HG03521 (cell line): Measurements from ENCODE around the gene DLX1.

Source experiments
- ATAC-seq: cut with Tn5 transposase; IDR thresholded peaks from one replicate; pipeline ENCODE4 v1.9.1; 2021; ENCODE audit warnings: mild to moderate bottlenecking, moderate library complexity; ENCODE audit not compliant: unreplicated experiment

Gene DLX1

DNA sequence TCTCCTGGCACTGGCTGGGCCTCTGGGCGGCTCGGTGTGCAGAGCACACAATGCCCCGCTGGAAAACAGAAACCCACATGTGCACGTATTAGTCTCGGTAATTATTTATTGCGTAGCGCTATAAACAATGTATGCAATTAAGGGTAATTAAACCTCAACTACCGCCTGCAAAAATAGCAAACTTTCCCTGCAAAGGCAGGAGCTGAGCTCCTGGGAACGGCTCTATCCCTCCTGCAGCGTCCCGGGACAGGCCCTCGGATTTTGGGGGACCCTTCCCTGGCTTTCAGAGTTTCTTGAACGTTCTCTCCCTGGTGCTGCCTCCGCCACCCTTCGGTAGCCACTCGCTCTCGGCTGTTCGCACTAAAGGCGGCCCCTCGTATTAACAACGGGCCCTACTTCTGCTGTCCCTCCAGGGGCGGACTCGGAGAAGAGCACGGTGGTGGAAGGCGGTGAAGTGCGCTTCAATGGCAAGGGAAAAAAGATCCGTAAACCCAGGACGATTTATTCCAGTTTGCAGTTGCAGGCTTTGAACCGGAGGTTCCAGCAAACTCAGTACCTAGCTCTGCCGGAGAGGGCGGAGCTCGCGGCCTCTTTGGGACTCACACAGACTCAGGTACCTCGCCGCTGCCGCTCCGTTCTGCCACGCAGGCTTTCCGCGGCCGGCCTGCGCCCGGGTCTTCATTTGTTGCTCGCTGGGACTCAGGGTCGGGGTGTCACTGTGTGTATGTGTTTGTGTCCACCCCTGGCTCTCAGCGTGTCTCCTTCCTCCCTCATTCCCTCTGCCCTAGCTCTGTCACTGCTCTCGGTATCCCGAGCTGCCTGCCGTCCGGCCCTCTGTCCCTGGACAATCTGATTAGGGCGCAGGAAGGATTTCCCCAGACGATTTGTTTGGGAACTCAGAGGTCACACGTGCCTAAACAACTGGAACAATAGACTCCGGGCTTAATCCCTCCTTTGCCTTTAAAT lies 1.2 kb downstream of the DLX1 start:
- no peak for ATAC-seq

DNA sequence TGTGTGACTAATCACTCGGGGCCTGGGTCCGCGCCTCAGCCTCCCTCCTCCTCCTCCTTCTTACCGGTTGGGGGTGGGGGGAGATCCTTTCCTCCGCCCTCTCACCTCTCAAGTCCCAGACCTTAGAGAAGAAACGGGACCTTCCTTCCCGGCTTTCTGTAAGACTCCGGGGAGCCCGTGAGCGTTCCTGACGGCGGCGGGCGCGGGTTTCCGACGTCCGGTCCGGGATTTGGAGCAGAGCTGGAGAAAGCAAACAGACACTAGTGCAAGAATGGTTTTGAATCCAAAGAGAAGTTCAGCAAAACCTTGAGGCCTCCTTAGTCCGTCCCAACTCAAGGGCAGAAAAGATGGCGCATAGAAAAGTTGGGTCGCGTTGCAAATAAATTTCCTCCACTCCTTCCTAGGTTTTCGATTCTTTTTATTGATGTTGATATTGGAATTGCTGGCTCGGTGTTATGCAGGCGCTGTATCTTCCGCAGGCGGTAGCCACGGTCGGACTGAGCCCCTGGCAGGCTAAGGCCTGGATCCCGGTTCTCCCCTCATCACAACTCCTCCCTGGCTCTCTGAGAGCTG lies 2.0 kb downstream of the DLX1 start:
- no peak for ATAC-seq

DNA sequence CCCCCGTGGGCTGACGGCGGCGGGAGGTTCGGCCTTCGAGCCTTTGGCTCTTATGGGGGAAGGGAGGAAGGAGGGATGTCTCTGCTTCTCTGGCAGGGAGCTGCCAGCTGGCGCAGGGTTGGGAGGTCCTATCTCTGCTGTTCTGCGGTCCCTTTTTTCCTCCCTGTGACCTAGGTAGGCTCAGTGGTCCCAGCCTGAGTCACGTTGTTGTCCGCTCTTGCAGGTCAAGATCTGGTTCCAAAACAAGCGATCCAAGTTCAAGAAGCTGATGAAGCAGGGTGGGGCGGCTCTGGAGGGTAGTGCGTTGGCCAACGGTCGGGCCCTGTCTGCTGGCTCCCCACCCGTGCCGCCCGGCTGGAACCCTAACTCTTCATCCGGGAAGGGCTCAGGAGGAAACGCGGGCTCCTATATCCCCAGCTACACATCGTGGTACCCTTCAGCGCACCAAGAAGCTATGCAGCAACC lies 2.5 kb downstream of the DLX1 start:
- no peak for ATAC-seq

DNA sequence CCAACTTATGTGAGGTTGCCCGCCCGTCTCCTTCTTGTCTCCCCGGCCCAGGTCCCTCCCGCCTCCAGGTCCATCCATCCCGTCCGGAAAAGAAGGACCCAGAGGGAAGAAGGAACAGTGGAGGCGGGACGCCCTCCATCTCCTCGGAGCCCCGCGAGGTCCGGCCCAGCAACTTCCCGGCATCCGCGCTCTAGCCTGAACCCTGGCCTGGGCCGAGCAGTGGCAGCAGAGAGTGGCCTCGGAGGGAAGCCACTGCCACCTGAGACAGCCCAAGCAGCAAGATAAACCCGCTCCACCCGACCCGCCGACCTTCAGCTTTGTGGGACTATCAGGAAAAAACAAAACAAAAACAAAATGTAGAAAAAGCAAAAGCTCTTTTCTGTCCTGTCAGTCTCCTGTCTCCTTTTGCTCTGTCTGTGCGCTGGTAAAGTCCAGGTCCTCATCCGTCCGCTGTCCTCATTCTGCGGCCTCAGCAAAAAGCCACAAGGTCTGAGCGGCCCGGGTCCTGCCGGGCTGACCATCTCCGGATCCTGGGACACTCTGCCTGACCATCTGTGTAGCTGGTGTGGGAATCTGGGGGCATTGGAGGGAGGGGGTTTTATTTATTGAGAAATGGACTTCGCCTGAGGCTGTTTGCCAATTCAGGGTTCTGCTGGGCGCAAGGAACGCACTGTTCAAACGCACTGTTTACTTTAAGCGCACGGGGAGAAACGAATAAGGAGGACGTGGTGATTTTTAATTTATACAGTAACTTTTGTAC lies 3.1 kb downstream of the DLX1 start:
- no peak for ATAC-seq

DNA sequence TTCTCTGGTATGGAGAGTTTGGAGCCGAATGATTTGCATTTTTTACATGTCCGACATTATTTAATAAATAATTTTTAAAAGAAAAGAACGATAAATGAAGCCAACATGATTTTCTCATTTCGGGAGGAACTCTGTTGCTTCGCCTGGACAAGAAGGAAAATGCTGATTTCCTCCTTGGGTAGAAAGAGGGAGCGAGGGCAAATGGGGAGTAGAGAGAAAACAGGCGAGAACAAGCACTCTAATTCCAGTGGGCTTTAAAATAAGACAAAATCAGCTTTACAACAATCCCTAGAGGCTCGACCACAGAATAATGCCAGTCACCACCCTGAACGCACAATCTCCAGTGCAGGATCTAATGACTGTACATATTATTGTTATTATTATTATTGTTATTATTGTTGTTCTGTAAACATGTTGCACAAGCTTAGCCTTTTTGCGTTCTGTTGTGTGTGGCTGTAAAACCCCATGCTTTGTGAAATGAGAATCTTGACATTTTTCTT lies 3.7 kb downstream of the DLX1 start:
- ATAC-seq: no peak

DNA sequence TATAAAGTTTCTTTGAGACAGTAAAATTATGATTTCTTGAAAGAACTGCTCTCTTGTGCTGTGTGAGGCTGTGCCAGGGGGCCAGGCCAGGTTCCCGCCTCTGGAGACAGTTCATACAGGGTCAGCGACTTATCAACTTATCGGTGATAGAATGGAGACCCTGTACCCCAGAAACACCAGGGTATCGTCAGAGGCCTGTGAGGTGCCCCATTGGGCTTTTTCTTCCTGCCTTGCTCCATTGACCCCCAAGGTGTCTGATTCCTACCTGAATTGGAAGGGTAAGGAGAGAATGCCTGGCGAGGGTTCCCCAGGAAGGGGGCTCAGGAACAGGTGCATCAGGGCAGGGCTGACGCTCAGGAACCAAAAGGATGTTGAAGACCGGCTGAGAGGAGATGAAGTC lies 4.3 kb downstream of the DLX1 start:
- no peak for ATAC-seq

DNA sequence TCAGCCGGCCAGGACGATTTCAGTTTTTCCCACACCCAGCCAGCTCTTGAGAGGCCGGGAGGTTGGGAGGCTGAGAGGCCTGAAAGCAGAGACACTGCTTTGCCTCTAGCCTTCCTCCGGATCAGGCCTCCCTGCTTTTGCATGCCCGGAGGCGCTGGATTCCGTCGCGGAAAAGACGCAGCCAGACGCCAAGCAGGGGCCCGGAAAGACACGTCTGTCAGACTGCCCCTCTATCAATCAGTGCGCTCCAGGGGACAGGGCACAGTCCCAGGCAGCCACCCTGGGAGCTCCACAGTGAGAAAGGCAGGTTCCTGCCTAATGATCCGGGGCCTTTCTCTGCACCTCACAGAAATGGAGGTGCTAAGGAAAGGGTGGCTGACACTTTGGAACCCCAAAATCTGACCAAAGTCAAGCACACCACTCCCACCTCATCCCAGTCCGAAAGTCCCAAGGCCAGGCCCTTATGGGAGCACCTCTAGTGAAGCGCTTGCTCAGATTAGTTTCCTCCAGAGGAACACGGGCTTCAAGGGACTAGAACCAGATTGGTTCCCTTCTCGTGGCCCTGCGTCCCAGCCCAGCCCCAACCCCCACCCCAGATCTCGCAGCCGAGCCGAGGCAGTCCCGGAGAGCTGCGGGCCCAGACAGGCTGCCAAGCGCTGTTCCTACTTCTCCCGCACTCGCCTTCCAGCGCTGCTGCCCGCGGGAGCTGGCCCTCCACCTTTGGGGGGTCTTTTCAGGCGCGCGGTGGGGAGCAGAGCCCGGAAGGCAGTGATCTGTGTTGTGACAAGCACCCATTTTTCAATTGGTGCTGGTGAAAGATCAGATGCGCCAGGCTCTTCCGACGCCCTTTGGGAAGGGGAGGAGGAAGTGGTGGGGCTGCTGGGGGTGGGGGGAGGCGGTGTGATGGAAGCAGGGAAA lies 5.0 kb downstream of the DLX1 start:
- ATAC-seq: no peak

DNA sequence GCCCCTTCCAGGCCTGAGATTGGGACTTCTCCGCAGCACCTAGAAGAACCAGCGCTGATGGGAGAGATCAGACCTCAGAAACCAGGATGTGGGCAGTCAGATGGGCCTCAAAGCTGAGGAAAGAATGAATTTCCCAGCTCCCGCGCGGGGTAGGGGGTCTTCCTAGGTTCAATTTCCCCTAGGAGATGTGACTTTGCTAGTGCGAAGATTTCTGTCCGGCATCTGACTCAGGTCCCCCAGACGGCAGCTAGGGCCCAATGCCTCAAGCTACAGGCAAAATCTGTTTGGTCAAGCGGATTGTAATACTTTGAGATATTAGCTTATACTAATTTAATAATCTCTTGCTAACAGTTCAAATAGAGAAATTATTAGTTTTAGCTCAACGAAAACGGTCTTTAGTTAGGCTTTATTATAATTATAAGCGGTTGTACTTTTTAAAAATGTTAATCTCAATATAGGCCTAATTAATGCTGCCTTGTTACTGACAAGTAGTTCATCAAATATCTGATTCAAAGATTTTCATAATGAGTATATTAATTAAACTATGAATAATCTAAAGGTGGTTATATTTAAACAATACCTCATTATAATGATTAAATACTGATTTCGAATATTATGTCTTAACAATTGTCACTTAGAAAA lies 5.8 kb downstream of the DLX1 start:
- ATAC-seq: no peak

DNA sequence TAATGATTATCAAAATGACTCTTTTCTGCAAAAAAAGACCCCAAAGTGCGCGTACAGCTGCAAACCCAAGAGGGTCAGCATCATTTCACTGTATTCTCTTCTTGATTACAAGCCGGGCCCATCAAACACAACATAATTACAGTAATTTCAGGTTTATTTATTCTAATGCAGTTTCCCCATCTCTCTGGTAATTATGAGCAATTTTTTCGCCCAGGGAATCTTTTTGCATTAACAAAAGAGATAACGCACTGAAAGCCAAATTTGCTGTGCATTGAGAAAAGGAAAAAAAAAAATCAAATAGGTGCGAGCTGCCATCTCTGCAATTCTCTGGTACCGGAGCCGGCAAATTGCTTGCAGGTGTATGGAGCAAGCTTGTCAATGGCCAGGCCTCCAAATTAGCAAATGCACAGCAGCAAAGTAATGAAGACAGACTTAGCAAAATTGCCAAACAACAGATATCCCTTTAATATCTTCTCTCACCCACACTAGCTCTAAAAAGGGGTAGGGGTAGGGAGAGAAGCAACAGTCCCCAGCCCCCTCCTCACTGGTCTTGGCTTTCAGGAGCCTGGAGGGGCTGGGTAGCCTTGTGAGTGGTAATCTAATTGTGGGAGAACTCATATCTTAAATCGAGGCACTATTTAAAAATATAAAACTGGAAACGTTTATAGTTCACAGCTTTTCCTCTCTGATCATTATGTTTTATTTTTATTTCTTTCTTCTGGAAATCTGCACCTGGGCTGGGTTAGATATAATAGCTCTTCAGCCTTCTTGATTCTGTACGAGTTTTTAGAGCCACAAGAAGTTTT lies 6.7 kb downstream of the DLX1 start:
- no peak for ATAC-seq

DNA sequence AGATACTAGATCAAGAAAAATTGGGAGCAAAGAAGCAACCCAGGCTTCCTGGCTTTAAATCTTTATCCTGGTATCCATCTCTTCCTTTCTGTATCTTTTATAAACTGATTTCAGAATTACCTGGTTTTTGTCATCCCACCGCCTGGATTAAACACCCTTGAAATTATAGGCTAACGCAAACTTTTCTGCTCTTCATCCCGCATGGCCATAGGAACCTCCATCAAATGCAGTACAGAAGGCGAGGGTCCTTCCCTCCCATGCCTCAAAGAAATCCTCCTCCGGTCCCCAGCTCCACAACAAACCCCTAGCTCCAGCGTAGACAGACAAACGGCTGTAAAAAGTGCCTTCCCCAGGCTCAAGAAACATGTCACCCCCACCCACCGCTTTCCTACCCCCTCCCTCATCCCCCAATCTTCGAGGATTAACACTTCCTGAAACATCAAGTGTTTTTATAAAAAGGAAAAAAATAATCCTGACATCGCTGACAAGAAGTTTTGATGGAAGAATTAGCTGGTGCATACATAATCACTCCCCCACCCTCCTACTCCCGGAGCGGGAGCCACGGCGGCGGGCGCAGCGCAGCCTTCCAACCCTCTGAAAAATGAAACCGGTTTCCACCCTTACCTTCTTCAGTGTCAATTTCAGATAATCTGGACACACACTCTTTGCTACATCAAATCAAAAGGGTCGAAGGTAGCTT lies 7.6 kb downstream of the DLX1 start:
- no peak for ATAC-seq

DNA sequence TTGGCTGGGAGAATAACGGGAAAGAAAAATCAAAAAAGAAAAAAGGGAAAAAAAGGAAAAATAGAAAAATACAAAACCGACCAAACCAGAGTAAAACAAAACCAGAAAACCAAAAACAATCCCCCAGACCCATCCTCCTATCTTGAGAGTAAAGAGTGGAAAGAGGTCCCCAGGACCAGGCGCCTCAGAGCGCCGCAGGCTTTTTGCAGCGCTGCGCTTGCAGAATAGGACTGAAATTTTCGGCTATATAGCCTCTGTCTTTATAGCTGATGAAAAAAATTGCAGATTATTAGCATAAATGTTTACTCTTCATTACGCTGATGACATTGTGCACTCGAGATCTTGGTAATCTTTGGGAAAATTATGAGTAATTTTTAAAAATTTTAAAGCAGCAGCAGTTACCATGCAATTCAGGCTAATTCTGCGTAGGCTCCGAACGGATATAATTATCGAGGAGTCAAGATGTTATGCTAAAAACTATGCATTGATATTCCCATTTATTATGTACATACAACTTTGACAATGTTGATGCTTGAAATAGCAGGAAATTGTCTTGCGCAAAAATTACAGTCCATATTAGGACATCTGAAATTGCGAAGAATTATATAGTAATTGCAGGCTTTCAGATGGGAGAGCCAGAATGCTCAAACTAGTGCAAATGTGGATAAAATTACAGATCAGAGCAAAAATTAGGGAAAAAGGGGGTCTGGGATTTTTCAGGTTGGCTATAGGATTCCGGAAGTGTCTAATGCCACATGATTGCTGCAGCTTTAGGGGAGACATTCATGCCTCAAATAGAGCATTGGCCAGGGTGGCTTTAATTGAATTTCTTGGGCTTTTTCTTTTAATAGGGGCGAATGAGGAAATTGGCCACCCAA lies 8.3 kb downstream of the DLX1 start:
- ATAC-seq: no peak

DNA sequence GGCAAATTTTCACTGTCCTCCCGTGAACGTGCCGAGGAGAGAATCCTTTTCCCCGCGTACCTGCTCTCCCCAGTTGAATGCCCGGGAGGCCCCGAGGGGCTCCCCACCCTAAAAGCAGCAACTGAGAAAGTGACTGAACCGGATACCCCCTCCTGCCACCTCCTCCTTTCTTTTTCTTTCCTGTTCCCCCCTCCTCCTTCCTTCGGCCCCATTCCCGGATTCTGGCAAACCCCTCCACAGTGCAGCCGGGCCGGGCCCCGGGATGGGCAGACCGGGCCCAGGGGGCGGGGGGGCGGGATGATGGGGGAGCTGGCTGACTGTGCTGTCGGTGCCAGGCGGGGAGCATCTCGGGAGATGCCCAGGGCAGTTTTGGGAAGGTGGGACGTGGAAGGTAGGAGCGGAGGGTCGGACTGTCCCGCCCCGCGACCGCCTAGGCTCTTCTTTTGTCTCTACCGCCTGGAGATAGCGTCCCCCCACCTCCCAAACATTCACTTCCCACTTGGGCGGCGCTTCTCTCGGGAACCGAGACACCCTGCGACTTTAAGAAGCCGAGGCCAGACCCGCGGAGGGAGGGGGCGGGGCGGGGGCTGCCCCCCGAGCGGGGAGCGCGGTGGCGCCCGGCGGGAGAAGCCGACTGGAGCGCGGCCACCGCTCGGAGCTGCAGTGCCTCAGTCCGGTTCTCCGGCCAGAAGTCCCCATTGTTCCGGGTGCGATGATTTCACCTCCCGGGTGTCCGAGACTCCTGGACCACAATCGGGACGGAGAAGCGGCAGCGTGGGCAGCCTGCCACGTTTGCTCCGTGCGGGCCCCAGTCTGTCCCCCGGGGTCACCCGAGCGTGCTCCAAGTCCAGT lies 9.2 kb downstream of the DLX1 start:
- no peak for ATAC-seq

DNA sequence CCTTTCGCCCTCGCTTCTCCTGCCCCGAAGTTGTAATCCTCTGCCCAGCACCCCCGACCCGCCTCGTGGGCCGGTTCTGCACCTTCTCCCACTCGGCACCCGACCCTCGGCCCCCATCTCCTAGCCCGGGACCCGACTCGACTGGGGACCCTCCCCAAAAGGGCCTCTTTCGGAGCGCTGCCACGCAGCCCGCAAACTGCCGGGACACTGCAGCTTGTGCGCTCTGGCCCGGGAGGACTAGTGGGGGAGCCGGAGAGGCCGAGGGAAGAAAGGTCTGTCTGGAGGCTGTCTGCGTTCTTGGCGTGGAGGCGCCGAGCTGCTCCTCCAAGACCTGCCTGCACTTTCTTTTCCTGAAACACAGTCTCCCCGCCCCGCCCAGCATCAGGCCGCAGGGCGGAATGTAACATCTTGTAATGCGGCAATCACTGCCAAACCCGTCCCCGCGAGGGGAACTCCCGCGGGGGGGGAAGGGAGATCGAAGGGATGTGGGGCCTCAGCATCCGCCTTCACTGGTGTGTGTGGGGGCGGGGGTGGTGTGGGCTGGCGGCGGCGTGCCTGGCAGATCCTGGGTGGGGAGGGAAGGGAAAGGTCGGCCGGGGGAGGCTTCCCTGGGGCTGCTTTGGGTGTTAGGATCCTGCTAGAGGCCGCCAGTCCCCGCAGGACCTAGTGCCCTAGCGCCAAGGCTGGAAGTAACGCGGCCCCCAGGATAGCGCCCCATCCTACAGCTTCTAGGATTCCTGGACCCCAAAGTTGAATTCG lies 10.0 kb downstream of the DLX1 start:
- ATAC-seq: no peak

DNA sequence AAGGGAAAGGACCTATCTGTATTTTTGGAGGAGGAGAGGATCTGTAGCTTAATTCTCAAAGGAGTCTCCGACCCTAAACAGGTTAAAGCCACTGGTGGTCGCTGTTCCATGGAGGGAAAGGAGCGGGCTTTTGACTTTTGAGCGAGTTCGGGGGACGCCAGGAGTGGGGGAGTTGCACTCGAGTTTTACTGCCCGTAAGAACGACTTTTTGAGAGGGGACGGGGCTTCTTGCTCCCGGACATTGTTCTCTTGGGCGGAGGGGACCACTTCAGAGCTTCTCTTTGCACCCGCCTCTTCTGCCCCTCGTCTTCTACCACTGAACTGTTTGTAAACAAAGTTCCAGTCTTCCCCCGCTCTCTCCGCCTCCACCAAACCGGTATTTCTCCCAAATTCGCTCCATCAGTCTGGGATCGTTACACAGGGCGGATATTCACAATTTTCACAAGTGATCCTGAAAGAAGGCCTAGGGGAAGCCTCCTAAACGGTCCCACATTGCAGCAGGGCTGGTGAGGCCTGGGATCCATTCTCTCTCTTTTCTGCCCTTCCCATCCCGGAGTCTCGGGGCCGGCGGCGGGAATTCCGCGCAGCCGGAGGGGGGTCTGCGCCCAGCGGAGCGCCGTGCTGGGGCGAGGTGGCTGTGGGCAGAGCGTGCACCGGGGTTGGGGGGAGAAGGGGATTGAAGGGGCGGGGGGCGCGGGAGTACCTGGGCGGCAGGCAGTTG lies 10.8 kb downstream of the DLX1 start:
- ATAC-seq: no peak
